Measurements from ENCODE around the gene LINC00237.

Gene LINC00237

GRCh38 chr20:21092806-21093205 is 13.4 kb downstream of the LINC00237 start:
- DNase-seq, result no peak

DNA sequence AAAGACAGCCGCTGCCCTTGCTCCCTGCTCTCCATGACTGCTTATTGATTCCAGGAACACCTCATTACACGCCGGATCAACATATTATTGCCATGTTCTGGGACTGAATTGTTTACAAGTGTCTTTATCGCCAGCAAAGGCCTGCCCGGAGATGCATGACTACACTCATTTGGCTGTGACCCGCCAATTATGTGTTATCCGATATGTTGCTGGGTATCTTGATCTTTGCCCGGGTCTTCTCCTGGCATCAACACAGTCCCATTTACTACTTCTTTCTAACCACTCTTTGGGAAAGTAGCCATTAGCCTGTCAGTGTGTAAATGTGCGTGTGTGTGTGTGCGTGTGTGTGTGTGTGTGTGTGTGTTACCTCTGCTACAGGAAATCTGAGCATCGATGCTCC is 15.4 kb downstream of the LINC00237 start:
- no peak for DNase-seq

- no peak for DNase-seq
Measured at GRCh38 chr20:21090111-21090618, 16.0 kb downstream of the LINC00237 start.

- DNase-seq, result no peak
Measured at GRCh38 chr20:21089391-21089790, 16.8 kb downstream of the LINC00237 start.

- DNase-seq, result no peak
Measured at GRCh38 chr20:21087862-21088540, 18.2 kb downstream of the LINC00237 start.

GRCh38 chr20:21083825-21084325 is 22.3 kb downstream of the LINC00237 start:
- DNase-seq, result no peak

GRCh38 chr20:21082584-21082983 is 23.6 kb downstream of the LINC00237 start:
- no peak for DNase-seq

GRCh38 chr20:21077809-21078345 is 28.3 kb downstream of the LINC00237 start:
- DNase-seq, result no peak

- no peak for DNase-seq
Measured at GRCh38 chr20:21076073-21076472, 30.1 kb downstream of the LINC00237 start.

DNA sequence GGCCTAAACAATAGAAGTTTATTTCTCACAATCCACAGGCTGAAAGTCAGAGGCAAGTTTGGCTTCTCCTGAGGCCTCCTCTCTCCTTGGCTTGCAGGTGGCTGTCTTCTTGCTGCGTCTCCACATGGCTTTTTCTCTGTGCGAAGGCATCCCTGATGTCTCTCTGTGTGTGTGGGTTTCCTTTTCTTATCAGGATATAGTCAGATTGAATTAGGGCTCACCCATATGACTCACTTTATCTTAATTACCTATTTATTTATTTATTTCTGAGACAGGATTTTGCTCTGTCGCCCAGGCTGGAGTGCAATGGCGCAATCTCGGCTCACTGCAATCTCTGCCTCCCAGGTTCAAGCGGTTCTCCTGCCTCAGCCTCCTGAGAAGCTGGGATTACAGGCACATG is 30.7 kb downstream of the LINC00237 start:
- DNase-seq, result no peak

GRCh38 chr20:21074605-21075336 is 31.4 kb downstream of the LINC00237 start:
- no peak for DNase-seq

DNA sequence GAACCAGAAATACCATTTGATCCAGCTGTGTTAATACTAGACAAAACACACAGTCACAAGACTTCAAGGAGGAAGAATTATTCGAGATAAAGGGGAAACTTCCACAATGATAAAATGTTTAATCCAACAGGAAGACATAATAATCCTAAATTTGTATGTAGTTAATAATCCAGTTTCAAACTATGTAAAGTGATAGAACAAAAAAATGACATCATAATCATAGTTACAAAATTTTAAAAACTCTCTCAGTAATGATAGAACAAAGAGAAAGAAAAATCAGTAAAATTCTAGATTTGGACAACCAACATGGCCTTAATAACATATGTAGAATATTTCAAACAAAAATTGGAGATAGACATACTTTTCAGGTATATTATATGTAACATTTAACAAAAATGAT is 38.9 kb downstream of the LINC00237 start:
- no peak for DNase-seq

GRCh38 chr20:21064924-21065323 is 41.2 kb downstream of the LINC00237 start:
- DNase-seq, result no peak

DNA sequence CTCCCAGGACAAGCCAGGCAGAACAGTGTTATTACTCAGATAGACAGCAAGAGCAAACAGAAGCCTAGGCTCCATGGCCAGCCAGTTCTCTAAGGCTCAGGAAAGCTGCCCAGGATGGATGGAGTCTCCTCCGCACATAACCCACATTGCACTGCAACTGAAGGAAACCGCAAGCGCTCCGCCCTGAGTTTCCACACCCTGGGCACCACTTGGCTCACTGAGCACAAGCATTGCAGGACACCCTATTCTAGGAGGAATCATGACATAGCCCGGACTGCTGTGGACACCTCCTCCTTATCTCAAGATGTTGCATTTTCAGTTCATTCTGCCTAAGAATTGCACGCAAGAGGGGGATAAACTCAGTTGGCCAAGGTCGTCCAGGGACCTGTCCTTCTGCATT is 42.9 kb downstream of the LINC00237 start:
- DNase-seq, result no peak

GRCh38 chr20:21053002-21053762 is 53.0 kb downstream of the LINC00237 start:
- no peak for DNase-seq

DNA sequence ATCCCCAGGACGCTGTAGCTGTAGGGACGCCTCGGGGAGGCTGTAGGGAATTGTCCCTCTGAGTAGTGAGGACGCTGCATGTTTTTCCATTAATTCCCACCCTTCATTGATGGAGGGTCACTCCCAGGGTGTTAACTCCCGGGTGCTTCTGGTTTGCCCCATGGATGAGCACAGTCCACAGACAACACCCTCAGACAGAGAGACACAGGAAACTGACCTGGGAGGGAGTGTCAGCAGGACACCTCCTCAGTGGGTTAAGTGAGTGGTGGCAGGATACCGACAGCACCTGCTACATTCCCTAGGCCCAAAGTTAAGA is 53.5 kb downstream of the LINC00237 start:
- DNase-seq, result no peak

GRCh38 chr20:21052241-21052640 is 53.9 kb downstream of the LINC00237 start:
- DNase-seq, result no peak

DNA sequence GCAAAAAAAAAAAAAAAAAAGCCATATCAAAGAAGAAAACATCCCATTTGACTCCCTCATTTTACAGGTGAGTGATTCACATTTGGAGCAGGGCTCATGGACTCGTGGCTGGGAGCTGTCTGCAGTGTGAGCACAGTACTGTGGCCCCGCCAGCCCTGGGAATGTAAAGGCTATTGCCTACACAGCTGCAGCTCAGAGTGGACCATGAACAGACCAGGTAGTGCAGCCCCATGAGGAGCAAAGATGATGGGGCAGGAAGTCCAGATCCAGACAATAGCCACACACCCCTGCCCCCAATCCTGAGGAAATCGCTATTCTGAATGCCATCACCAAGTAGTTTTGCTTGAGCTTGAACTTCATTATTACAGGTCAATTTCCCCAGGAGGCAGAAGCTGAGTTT is 55.4 kb downstream of the LINC00237 start:
- DNase-seq, result no peak

DNA sequence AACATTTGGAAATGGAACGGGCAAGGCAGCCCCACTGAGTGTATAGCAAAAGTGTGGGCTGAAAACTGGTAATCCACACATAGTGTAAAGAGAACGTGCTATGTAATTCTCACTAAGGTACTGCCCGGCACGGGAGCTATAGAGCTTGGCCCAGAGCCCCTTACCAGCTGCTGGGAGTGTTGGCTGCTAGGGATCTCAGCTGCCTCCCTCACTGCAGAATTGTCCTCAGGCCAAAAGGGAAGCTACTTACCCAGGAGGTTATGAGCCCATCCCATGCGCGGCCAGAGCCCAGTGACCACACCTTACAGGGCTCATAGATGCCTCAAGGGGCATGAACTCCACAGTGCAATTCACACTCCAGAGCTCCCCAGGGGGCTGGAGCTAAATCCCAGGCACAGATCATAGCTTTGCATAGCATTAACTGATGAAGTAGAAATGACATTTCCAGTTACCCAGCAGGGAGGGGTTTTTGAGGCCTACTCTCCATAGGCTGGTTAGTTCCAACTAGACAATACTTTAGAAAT is 56.8 kb downstream of the LINC00237 start:
- DNase-seq, result no peak

GRCh38 chr20:21048841-21049273 is 57.3 kb downstream of the LINC00237 start:
- DNase-seq, result peak; percentile 51

GRCh38 chr20:21047981-21048380 is 58.2 kb downstream of the LINC00237 start:
- DNase-seq, result no peak

DNA sequence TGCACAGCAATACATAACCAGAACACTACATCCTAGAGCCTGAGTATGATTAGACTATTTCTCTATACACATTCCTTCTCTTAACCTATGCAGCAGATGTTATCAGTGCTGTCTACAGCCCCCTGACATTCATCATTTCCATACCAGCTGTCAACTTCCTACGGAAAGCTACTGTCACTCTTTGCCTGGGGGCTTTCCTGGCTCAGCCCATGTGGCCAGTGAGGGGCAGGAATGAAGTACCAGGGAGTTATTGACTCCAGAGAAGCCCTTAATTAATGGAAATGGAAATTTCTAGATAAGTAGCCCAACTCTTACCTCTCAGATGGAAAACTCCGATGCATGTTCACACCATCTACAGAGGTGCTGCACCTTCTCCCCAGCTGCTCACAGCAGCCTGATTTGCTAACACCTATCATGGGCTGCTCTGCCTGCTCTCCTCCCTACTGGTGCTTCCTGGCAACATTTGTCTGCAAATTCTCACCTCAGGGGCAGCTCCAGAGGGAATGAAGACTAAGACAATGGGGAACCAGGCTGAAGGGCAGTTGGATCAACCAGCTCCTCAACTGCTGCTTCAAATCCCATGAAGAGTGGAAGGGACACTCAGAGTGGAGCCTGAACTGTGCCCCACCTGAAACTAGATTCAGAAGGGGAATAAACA is 59.6 kb downstream of the LINC00237 start:
- DNase-seq, result no peak
